NCI-H524 (cell line): ENCODE measurements around the gene SNPH.
"Not testable (repeated sequence)": the region's sequence is repeated elsewhere in the genome, so short reads cannot be mapped to it uniquely, and the experiment has no call there.

ENCODE experiments used
- DNase-seq, 2 experiments: peaks; one replicate each; lab custom pipeline; 2025; lab: John Stamatoyannopoulos, UW

SNPH gene

GRCh38 chr20:1341561-1342265, 75.6 kb downstream of the SNPH start:
- peak in 1 of 2 experiments; percentile 31 for DNase-seq

DNA sequence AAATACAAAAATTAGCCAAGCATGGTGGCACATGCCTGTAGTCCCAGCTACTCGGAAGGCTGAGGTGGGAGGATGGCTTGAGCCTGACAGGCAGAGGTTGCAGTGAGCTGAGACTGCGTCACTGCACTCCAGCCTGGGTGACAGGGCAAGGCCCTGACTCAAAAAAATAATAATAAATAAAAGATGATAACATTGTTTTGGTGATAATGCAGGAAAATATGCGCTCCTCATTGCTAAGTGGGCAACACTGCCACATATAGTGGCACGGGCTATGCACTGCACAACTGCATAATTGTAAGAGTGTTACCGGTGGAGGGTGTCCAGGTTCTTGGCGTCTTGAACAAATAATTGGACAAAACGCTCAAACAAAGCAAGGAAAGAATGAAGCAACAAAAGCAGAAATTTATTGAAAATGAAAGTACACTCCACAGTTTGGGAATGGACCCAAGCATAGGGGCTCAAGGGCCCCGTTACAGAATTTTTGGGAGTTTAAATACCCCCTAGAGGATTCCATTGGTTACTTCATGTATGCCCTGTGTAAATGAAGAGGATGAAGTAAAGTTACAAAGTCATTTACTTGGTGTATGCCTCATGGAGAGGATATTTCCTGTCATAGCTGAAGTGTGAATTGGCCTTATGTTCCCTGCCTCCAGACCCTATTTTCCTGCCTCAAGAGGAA, 77.5 kb downstream of the SNPH start:
- DNase-seq = not testable (repeated sequence)

GRCh38 chr20:1345030-1345755, 79.1 kb downstream of the SNPH start:
- no peak for DNase-seq

DNA sequence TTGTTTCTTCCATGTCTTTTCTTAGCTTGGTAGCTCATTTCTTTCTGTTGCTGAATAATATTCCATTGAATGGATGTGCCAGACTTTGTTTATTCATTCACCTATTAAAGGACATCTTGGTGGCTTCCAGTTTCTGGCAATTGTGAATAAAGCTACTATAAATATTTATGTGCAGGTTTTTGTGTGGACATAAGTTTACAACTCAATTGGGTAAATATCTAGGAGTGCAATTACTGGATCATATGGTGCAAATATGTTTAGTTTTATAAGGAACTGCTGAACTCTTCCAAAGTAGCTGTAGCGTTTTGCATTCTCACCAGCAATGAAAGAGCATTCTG, 79.6 kb downstream of the SNPH start:
- no peak for DNase-seq

GRCh38 chr20:1346315-1346969, 80.3 kb downstream of the SNPH start:
- DNase-seq = no peak

DNA sequence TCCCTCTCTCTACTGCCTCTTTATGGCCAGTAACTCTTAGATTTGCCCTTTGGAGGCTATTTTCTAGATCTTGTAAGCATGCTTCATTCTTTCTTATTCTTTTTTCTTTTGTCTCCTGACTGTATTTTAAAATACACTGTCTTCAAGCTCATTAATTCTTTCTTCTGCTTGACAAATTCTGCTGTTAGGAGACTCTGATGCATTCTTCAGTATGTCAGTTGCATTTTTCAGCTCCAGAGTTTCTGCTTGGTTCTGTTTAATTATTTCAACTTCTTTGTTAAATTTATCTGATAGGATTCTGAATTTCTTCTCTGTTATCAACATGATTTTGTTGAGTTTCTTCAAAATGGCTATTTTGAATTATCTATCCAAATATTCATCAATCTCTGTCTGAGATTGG, 87.9 kb downstream of the SNPH start:
- DNase-seq = no peak

DNA sequence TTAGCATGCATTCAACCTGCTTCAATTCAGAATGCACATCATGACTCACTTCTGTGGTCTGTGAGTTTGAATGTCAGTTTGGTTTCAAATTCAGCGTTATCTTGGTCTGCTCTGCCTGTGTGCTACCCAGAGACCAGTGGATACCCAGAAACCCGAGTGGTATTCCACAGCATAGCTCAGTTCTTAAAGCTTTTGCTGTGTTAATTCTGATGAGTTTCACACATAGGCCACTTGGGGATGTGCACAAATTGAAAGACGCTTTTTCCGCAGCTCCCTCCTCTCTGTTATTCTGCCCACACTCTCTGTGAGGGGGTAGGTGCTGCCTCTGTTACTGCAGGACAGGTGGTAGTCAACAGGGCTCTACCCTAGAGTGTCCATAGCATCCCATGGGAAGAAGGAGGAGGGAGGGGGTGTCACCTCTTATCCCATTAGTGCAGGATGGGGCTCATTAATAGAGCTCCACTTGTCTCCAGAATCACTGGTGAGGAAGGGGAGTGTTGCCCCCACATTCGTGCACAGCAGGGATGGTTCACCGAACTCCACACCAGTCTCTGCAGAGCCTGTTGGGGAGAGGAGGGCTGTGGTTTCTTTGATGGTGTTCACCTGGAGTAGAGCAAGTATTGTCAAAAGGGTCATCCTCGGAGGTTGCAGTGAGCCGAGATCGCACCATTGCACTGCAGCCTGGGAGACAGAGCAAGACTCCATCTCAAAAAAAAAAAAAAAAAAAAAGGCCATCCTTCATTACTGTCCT, 92.0 kb downstream of the SNPH start:
- DNase-seq = no peak
